ENCODE results near the gene PLBD2.

PLBD2 gene

GRCh38 chr12:113422886-113423669 is 64.7 kb downstream of the PLBD2 start:
- no peak for DNase-seq

GRCh38 chr12:113424456-113424855 is 66.1 kb downstream of the PLBD2 start:
- no peak for DNase-seq

GRCh38 chr12:113424915-113425823 is 66.8 kb downstream of the PLBD2 start:
- peak; percentile 38 for DNase-seq

DNA sequence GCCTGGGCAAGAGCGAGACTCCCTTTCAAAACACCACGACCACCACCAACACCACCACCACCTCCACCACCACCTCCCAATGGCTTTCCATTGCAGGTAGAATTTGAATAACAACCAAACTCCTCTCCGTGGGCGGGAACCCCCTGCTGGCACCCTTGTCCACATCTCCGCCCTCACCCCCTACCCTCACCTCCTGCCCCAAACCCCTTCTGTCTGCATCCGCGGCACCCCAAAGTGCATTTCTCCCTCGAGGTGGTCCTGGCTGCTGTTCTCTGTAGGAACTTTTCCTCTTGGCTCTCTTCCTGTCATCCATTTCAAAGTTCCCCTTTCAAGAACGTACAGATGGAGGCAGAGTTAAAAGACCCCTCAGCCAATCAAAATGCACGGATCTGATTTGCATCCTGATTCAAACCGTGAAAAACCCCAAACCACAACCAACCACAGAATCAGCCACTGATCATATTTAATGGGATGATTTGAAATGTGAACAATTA is 67.6 kb downstream of the PLBD2 start:
- peak; percentile 8 for DNase-seq

DNA sequence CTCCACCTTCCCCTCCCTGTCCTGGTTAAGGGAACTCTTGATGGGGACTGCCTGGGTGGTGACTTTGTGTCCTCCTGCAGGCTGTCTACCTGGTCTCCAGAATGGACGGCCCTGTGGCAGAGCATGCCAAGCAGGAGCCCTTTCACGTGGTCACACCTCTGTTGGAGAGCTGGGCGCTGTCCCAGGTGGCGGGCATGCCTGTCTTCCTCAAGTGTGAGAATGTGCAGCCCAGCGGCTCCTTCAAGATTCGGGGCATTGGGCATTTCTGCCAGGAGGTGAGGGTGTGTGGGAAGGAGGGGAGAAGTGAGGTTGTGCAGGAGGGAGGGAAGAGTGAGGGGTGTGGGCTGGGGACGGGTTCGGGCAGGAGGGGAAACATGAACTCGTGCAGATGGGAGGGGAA is 69.5 kb downstream of the PLBD2 start:
- no peak for DNase-seq

- DNase-seq, result no peak
Measured at GRCh38 chr12:113428482-113428881, 70.1 kb downstream of the PLBD2 start.

- no peak for DNase-seq
Measured at GRCh38 chr12:113432986-113433385, 74.6 kb downstream of the PLBD2 start.

- no peak for DNase-seq
Measured at GRCh38 chr12:113435367-113435766, 77.0 kb downstream of the PLBD2 start.

DNA sequence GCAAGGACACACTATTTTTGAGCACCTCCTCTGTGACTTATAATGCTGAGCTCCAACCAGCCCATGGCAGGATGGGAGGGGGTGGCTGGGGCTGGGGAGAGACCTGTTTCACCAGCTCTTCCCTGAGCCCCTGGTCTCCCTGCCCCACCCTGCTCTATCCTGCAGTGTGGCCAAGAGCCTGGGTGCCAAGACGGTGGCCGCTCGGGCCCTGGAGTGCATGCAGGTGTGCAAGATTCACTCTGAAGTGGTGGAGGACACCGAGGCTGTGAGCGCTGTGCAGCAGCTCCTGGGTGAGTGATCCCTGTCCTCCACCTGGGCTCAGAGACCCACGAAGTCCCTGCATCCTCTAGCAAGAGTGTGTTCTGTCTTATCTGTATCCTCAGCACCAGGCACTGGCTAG is 78.2 kb downstream of the PLBD2 start:
- no peak for DNase-seq

GRCh38 chr12:113436993-113437728 is 78.8 kb downstream of the PLBD2 start:
- DNase-seq, result no peak

DNA sequence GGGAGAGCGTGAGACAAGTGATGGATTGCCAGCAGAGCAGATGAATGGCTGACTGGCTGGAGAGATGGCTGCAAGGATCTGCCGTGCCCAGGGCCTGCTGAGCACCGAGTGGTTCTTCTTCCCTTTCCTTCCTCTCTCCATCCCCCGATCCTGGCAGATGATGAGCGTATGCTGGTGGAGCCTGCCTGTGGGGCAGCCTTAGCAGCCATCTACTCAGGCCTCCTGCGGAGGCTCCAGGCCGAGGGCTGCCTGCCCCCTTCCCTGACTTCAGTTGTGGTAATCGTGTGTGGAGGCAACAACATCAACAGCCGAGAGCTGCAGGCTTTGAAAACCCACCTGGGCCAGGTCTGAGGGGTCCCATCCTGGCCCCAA is 79.3 kb downstream of the PLBD2 start:
- DNase-seq, result no peak

DNA sequence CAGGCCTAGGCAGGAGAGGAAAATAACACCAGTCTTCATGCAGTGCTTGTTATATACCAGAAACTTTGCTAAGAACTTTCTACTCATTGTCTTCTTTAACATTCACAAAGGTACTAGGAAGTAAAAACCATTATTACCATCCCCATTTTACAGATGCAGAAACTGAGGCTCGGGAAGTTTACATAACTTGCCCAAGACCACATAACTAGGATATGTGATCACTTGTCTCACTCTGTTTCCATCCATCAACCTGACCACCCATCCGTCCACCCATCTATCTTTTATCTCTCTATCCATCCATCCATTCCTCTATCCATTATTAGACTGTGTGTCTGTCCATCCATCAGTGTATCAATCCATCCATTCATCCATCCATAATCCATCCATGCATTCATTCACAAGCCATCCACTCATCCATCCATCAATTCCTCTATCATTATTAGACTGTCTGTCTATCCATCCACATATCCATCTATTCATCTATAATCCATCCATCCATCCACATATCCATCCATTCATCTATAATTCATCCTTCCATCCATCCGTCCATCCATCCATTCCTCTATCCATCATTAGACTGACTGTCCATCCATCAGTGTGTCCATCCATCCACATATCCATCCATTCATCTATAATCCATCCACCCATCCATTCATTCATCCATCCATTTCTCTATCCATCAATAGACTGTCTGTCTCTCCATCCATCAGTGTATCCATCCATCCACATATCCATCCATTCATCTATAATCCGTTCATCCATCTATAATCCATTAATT is 80.3 kb downstream of the PLBD2 start:
- no peak for DNase-seq

GRCh38 chr12:113439301-113439597 is 80.9 kb downstream of the PLBD2 start:
- DNase-seq, result no peak

DNA sequence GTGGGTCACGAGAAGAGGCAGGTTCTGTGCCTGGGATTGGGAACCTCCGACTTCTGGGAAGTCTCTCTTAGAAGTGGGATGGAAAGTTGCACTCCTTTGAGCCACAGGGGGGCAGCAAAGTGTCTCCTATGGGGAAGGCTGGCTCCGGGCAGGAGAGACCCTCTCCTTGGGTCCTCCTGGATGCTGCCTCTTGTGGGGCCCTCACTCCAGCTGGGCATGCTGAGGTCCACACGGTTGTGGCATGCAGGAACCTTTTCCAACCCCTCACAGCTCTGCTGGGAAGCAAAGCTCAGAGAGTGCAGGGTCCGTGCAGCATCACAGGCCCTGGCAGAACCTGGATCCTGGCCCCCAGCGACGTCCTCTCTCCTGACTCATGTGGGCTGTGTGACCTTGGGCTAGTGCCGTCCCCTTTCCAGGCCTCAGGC is 81.2 kb downstream of the PLBD2 start:
- no peak for DNase-seq

DNA sequence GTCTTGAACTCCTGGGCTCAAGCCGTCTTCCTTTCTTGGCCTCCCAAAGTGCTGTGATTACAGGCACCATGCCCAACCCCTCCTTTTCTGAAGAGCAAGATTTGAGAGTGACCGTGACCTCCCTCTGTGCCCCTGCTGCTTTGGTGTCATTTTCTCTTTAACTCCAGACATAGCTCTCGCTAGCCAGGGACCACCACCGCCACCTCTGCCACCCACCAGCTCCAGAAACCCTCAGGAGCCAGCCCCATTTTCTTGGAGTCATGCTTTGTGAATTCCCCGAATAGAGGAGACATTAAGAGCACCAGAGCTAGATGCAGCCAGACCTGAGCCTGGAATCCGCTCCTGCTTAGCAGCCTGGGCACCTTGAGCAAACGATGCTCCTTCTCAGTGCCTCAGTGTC is 81.9 kb downstream of the PLBD2 start:
- DNase-seq, result no peak

Measured in fibroblast of skin of right biceps (primary cell).